GM23338 (cell line): ENCODE measurements around the gene CLCN4. TPM values are rescaled to one million over a fixed set of nuclear protein-coding genes. Genes with fewer than 3 reads are reported as not detected.

Experiments used
- ATAC-seq: fragments of 200-7000 bp; cut with Tn5 transposase; 3 replicates; pipeline ENCODE4 v1.9.1; 2020
- DNase-seq: peaks from one replicate; pipeline ENCODE4 v3.0.0-alpha.2; 2015; ENCODE audit warnings: low spot score
- H2AFZ ChIP-seq: fragments of 200-600 bp; sonication (generic); 2 replicates; pipeline ENCODE4 v1.8.0; 2016; ENCODE audit warnings: antibody characterized with exemption, mild to moderate bottlenecking, moderate library complexity
- H3F3A ChIP-seq: fragments of 200-600 bp; sonication (generic); replicated peaks from 2 replicates; pipeline ENCODE4 v1.8.0; 2017; ENCODE audit warnings: antibody characterized with exemption, mixed run types, low read depth
- H3K27ac ChIP-seq: fragments of 200-600 bp; sonication (generic); 2 replicates; pipeline ENCODE4 v1.6.1; 2016; ENCODE audit warnings: low read depth
- H3K27me3 ChIP-seq: fragments of 200-600 bp; sonication (generic); 2 replicates; pipeline ENCODE4 v1.8.0; 2016; ENCODE audit warnings: mild to moderate bottlenecking, mixed run types, moderate library complexity; ENCODE audit not compliant: insufficient read depth
- H3K36me3 ChIP-seq: fragments of 200-600 bp; sonication (generic); 2 replicates; pipeline ENCODE4 v1.8.0; 2016; ENCODE audit warnings: mild to moderate bottlenecking; ENCODE audit not compliant: insufficient read depth
- H3K4me1 ChIP-seq: fragments of 200-600 bp; sonication (generic); 2 replicates; pipeline ENCODE4 v1.8.0; 2016; ENCODE audit warnings: mild to moderate bottlenecking, moderate library complexity; ENCODE audit not compliant: insufficient read depth
- H3K4me2 ChIP-seq: fragments of 200-600 bp; sonication (generic); 2 replicates; pipeline ENCODE4 v1.7.1; 2017; ENCODE audit warnings: mixed run types
- H3K4me3 ChIP-seq: fragments of 200-600 bp; sonication (generic); 2 replicates; pipeline ENCODE4 v1.6.1; 2016; ENCODE audit warnings: mixed run types
- H3K79me2 ChIP-seq: fragments of 200-600 bp; sonication (generic); replicated peaks from 2 replicates; pipeline ENCODE4 v1.8.0; 2017; ENCODE audit warnings: mild to moderate bottlenecking; ENCODE audit not compliant: insufficient read depth
- H3K9me2 ChIP-seq: fragments of 200-600 bp; sonication (generic); 2 replicates; pipeline ENCODE4 v1.8.0; 2017; ENCODE audit not compliant: insufficient read depth
- H4K20me1 ChIP-seq: fragments of 200-600 bp; sonication (generic); replicated peaks from 2 replicates; pipeline ENCODE4 v1.8.0; 2017; ENCODE audit warnings: mild to moderate bottlenecking; ENCODE audit not compliant: insufficient read depth
- H3K27ac Mint-ChIP-seq: 2 replicates; pipeline ENCODE4 v1.8.0; 2020; ENCODE audit warnings: inconsistent platforms, mild to moderate bottlenecking, moderate library complexity, mixed read lengths
- H3K27me3 Mint-ChIP-seq: 3 replicates; pipeline ENCODE4 v1.8.0; 2022; ENCODE audit warnings: low read depth, mild to moderate bottlenecking, moderate library complexity, mixed read lengths, inconsistent platforms; ENCODE audit not compliant: insufficient read depth, poor library complexity
- H3K36me3 Mint-ChIP-seq: 3 replicates; pipeline ENCODE4 v1.8.0; 2021; ENCODE audit warnings: low read depth, mild to moderate bottlenecking, inconsistent platforms, moderate library complexity, mixed read lengths
- H3K4me1 Mint-ChIP-seq: 3 replicates; pipeline ENCODE4 v1.8.0; 2020; ENCODE audit warnings: mild to moderate bottlenecking, inconsistent platforms, mixed read lengths
- H3K4me3 Mint-ChIP-seq: 3 replicates; pipeline ENCODE4 v1.8.0; 2021; ENCODE audit warnings: moderate library complexity, mild to moderate bottlenecking, inconsistent platforms, mixed read lengths
- H3K9me3 Mint-ChIP-seq: 3 replicates; pipeline ENCODE4 v1.8.0; 2020; ENCODE audit warnings: moderate library complexity, mild to moderate bottlenecking, inconsistent platforms, mixed read lengths
- CREB1 ChIP-seq: fragments of 250-450 bp; sonication (Bioruptor Pico); IDR thresholded peaks from 2 replicates; pipeline ENCODE4 v1.5.0; 2020; ENCODE audit warnings: low read depth, mild to moderate bottlenecking, moderate library complexity
- CTCF ChIP-seq, 2 experiments: fragments of 200-600 bp in 1 of 2; sonication (generic) in 1 of 2; conservative IDR thresholded peaks; 2 replicates each; pipeline versions ENCODE4 v1.5.1 to v1.6.1; 2016 to 2017; ENCODE audit warnings: antibody characterized with exemption in 2 of 2, low read depth in 2 of 2, mild to moderate bottlenecking in 2 of 2, moderate library complexity in 1 of 2
- ETS1 ChIP-seq: IDR thresholded peaks from 2 replicates; pipeline ENCODE4 v1.6.1; 2016; ENCODE audit warnings: antibody characterized with exemption
- EZH2 ChIP-seq: fragments of 200-600 bp; sonication (generic); IDR thresholded peaks from one replicate; pipeline ENCODE4 v1.8.0; 2017; ENCODE audit warnings: antibody characterized with exemption, mild to moderate bottlenecking, low read depth; ENCODE audit not compliant: unreplicated experiment
- EZH2phosphoT487 ChIP-seq: fragments of 200-600 bp; sonication (generic); IDR thresholded peaks from one replicate; pipeline ENCODE4 v1.8.1; 2018; ENCODE audit warnings: antibody characterized with exemption; ENCODE audit not compliant: unreplicated experiment
- JUNB ChIP-seq: IDR thresholded peaks from one replicate; pipeline ENCODE4 v1.6.1; 2016; ENCODE audit warnings: antibody characterized with exemption; ENCODE audit not compliant: unreplicated experiment
- NANOG ChIP-seq: IDR thresholded peaks from 2 replicates; pipeline ENCODE4 v1.6.1; 2016; ENCODE audit warnings: antibody characterized with exemption, borderline replicate concordance
- POLR2AphosphoS5 ChIP-seq: IDR thresholded peaks from 2 replicates; pipeline ENCODE4 v1.6.1; 2016; ENCODE audit warnings: antibody characterized with exemption, low read depth
- REST ChIP-seq: IDR thresholded peaks from one replicate; pipeline ENCODE4 v1.6.1; 2018; ENCODE audit warnings: antibody characterized with exemption; ENCODE audit not compliant: unreplicated experiment
- STAT1 ChIP-seq: IDR thresholded peaks from one replicate; pipeline ENCODE4 v1.6.1; 2016; ENCODE audit warnings: antibody characterized with exemption; ENCODE audit not compliant: unreplicated experiment
- ZNF114 ChIP-seq: fragments of 250-450 bp; sonication (Bioruptor Pico); IDR thresholded peaks from 2 replicates; pipeline ENCODE4 v1.5.0; 2020; ENCODE audit warnings: mild to moderate bottlenecking, moderate library complexity
- ZNF331 ChIP-seq: fragments of 250-450 bp; sonication (Bioruptor Pico); IDR thresholded peaks from 2 replicates; pipeline ENCODE4 v1.5.0; 2020; ENCODE audit warnings: low read depth, mild to moderate bottlenecking, moderate library complexity
- ZNF462 ChIP-seq: fragments of 250-450 bp; sonication (Bioruptor Pico); IDR thresholded peaks from 2 replicates; pipeline ENCODE4 v1.5.0; 2020; ENCODE audit warnings: mild to moderate bottlenecking, moderate library complexity
- polyA plus RNA-seq: library from polyadenylated mRNA; unstranded; fragments of >200 nt; fragmentation: Nextera tagmentation; extraction: Ambion mirVana; gene quantifications from 2 replicates; pipeline ENCODE4 v1.2.1, GENCODE V29; 2016
- total RNA-seq: library from RNA; depleted of rRNA; stranded (reverse); fragments of >200 nt; shearing (Covaris generic); gene quantifications from 2 replicates; pipeline ENCODE4 v1.2.3, GENCODE V29; 2014

Gene CLCN4
- total and polyA plus RNA-seq, 2 experiments from 2014 or later: 1.2 to 4.9 TPM

GRCh38 chrX:10233696-10234095 is 76.9 kb downstream of the CLCN4 start:
- no peaks in the 10 kb centered on the region for H3K4me1 Mint-ChIP-seq
- peaks cover 4% of the 10 kb centered on the region; the same call in 1 of the 3 replicates for H3K36me3 Mint-ChIP-seq
- Histone ChIP-seq H3K9me2 (no peaks in the 10 kb centered on the region), H3K79me2 (no peaks in the 10 kb centered on the region), H2AFZ (no peak overlapping the region), H3K27me3 (no peaks in the 10 kb centered on the region), H3K4me3 (no peak overlapping the region), H3K27ac (no peak overlapping the region), H3K4me1 (no peaks in the 10 kb centered on the region), H4K20me1 (no peaks in the 10 kb centered on the region), H3F3A (no peaks in the 10 kb centered on the region), H3K4me2 (no peak overlapping the region), H3K36me3 (no peaks in the 10 kb centered on the region)
- no peaks in the 10 kb centered on the region for H3K27me3 Mint-ChIP-seq
- ATAC-seq: no peak
- TF ChIP-seq STAT1: no peak
- TF ChIP-seq EZH2: no peak
- no peak for TF ChIP-seq EZH2phosphoT487
- TF ChIP-seq CREB1 (CRISPR knock-in tag): no peak
- no peak for TF ChIP-seq ZNF331 (CRISPR knock-in tag)
- TF ChIP-seq CTCF (conservative IDR thresholded peaks at IDR 0.05; ENCODE audit: low read depth in 2 of 2): no peak
- no peak for TF ChIP-seq POLR2AphosphoS5
- no peak for TF ChIP-seq REST
- TF ChIP-seq ZNF462: no peak
- no peak for TF ChIP-seq ETS1
- TF ChIP-seq NANOG: no peak
- TF ChIP-seq JUNB: no peak
- TF ChIP-seq ZNF114 (CRISPR knock-in tag): no peak
- H3K9me3 Mint-ChIP-seq: no peaks in the 10 kb centered on the region
- H3K4me3 Mint-ChIP-seq: no peak overlapping the region
- DNase-seq: no peak
- no peak overlapping the region for H3K27ac Mint-ChIP-seq
